ENCODE results near the gene ACTMAP.
A peak's percentile ranks its signal among the peaks of the same experiment; 100 is the strongest.

- TF ChIP-seq CTCF (IDR thresholded peaks at IDR 0.05; ENCODE audit: low read length) = peak; percentile 40; the same call in 1 of the 2 replicates
- no peak for TF ChIP-seq EZH2 (IDR thresholded peaks at IDR 0.05; ENCODE audit: borderline replicate concordance, low read length)
These were observed 57.0 kb downstream of the ACTMAP start for GRCh38 chr19:40693150-40693788.
